K562 (cell line): ENCODE results near the gene RAD54L. TPM values are rescaled to one million over a fixed set of nuclear protein-coding genes. Genes with fewer than 3 reads are reported as not detected.

Source experiments
- ATAC-seq: fragments of 200-7000 bp; cut with Tn5 transposase; 3 replicates; pipeline ENCODE4 v1.9.1; 2020; ENCODE audit warnings: moderate library complexity
- BruUV-seq: library from RNA; stranded (reverse); fragments of 400-500 nt; replicated peaks from 2 replicates; lab custom pipeline; 2021; lab: Mats Ljungman, UMichigan
- CTCF ChIA-PET: fragments of 300-600 bp; formaldehyde crosslinking; extraction: SDS; loops from one replicate; lab custom pipeline; 2021; ENCODE audit warnings: low intra/inter-chr PET ratio; lab: Yijun Ruan, JAX
- POLR2A ChIA-PET: fragments of 300-600, 350-650 bp; sonication (Branson Sonifier 250); formaldehyde crosslinking; extraction: SDS; loops from one replicate; lab custom pipeline; 2021; ENCODE audit warnings: antibody characterized with exemption, inconsistent platforms; lab: Yijun Ruan, JAX
- DNase-seq, 4 experiments: peaks; one replicate each; pipeline versions ENCODE4 v3.0.0 to v3.0.0-alpha.2; 2011 to 2018; ENCODE audit warnings: low spot score in 3 of 4, mixed read lengths in 3 of 4; ENCODE audit errors: extremely low read depth in 1 of 4
- FAIRE-seq: peaks from 2 replicates; lab custom pipeline; 2011; peaks lifted over from hg19 to GRCh38; lab: Jason Lieb, UNC
- H2AFZ ChIP-seq: 2 replicates; pipeline ENCODE4 v1.6.0; 2011; ENCODE audit warnings: low read depth, low read length, control low read depth, inconsistent platforms
- H3K27ac ChIP-seq: fragments of 200-600 bp; 3 replicates; pipeline ENCODE4 v1.8.0; 2011; ENCODE audit warnings: low read depth, mild to moderate bottlenecking, control low read depth, inconsistent platforms, low read length, moderate library complexity, mixed read lengths; ENCODE audit errors: extremely low read depth
- H3K27me3 ChIP-seq, 2 experiments: fragments of 300-600 bp in 1 of 2; 2 replicates in 1 of 2; 3 replicates in 1 of 2; pipeline versions ENCODE4 v1.6.0 to v1.8.0; 2011; ENCODE audit warnings: inconsistent platforms in 2 of 2, low read length in 2 of 2, mild to moderate bottlenecking in 1 of 2, mixed read lengths in 1 of 2, moderate library complexity in 1 of 2; ENCODE audit not compliant: control insufficient read depth in 2 of 2, insufficient read depth in 2 of 2
- H3K36me3 ChIP-seq: fragments of 300-600 bp; 3 replicates; pipeline ENCODE4 v1.8.0; 2011; ENCODE audit warnings: mild to moderate bottlenecking, low read length, inconsistent platforms; ENCODE audit not compliant: control insufficient read depth, insufficient read depth
- H3K4me1 ChIP-seq, 2 experiments: fragments of 200-600 bp in 1 of 2; replicated peaks in 1 of 2; 2 replicates in 1 of 2; 3 replicates in 1 of 2; pipeline versions ENCODE4 v1.5.1 to v1.8.0; 2011; ENCODE audit warnings: inconsistent platforms in 2 of 2, low read length in 2 of 2, mild to moderate bottlenecking in 1 of 2, mixed read lengths in 1 of 2, moderate library complexity in 1 of 2; ENCODE audit not compliant: control insufficient read depth in 2 of 2, insufficient read depth in 2 of 2
- H3K4me2 ChIP-seq: 2 replicates; pipeline ENCODE4 v1.6.1; 2011; ENCODE audit warnings: low read length, control low read depth, inconsistent platforms, mixed read lengths; ENCODE audit not compliant: insufficient read depth
- H3K4me3 ChIP-seq: fragments of 200-600 bp; sonication (generic), shearing (Covaris generic); 2 replicates; pipeline ENCODE4 v1.5.1; 2016; ENCODE audit warnings: control low read depth, inconsistent platforms
- H3K79me2 ChIP-seq: fragments of 200-600 bp; 3 replicates; pipeline ENCODE4 v1.8.0; 2011; ENCODE audit warnings: low read length, inconsistent platforms; ENCODE audit not compliant: control insufficient read depth, insufficient read depth
- H3K9ac ChIP-seq, 2 experiments: 2 replicates each; pipeline versions ENCODE4 v1.6.0 to v1.6.1; 2011; ENCODE audit warnings: low read depth in 2 of 2, low read length in 2 of 2, control low read depth in 1 of 2, inconsistent platforms in 1 of 2, mild to moderate bottlenecking in 1 of 2, mixed read lengths in 1 of 2; ENCODE audit not compliant: insufficient read depth in 1 of 2
- H3K9me1 ChIP-seq: one replicate; pipeline ENCODE4 v1.6.0; 2011; ENCODE audit warnings: inconsistent platforms, mild to moderate bottlenecking, low read length, moderate library complexity; ENCODE audit not compliant: control insufficient read depth, insufficient read depth
- H3K9me3 ChIP-seq: replicated peaks from 2 replicates; pipeline ENCODE4 v1.5.1; 2011; ENCODE audit warnings: low read depth, low read length, inconsistent platforms; ENCODE audit not compliant: control insufficient read depth, insufficient read depth
- H4K20me1 ChIP-seq: replicated peaks from 2 replicates; pipeline ENCODE4 v1.6.1; 2011; ENCODE audit warnings: low read length, inconsistent platforms, mixed read lengths; ENCODE audit not compliant: control insufficient read depth, insufficient read depth
- ADNP ChIP-seq: fragments of 200-800 bp; sonication (Bioruptor generic); IDR thresholded peaks from 2 replicates; pipeline ENCODE4 v1.6.1; 2016; ENCODE audit warnings: missing genetic modification characterization, missing compliant biosample characterization
- CBX8 ChIP-seq: fragments of 200-600 bp; sonication (generic); IDR thresholded peaks from 2 replicates; pipeline ENCODE4 v1.6.1; 2012; ENCODE audit warnings: borderline replicate concordance, mixed run types, low read depth, mild to moderate bottlenecking, moderate library complexity, mixed read lengths, low read length, control low read depth, inconsistent platforms; ENCODE audit not compliant: poor library complexity, severe bottlenecking; ENCODE audit errors: extremely low read depth
- CCNT2 ChIP-seq: IDR thresholded peaks from 2 replicates; pipeline ENCODE4 v1.6.1; 2011; ENCODE audit warnings: borderline replicate concordance, low read depth, mild to moderate bottlenecking, moderate library complexity, mixed read lengths, low read length; ENCODE audit not compliant: insufficient read length; ENCODE audit errors: extremely low read depth
- GTF2E2 ChIP-seq: fragments of 200-800 bp; sonication (Bioruptor generic); IDR thresholded peaks from 2 replicates; pipeline ENCODE4 v1.6.1; 2016; ENCODE audit warnings: missing genetic modification characterization, missing compliant biosample characterization
- NCOR1 ChIP-seq: fragments of 450-650 bp; IDR thresholded peaks from 2 replicates; pipeline ENCODE4 v1.6.1; 2016; ENCODE audit warnings: mild to moderate bottlenecking, moderate library complexity
- PML ChIP-seq: IDR thresholded peaks from 2 replicates; pipeline ENCODE4 v1.6.1; 2012; ENCODE audit warnings: low read length, inconsistent platforms
- PPARD ChIP-seq: fragments of 250-450 bp; sonication (Bioruptor Pico); IDR thresholded peaks from 2 replicates; pipeline ENCODE4 v1.8.0; 2022; ENCODE audit warnings: inconsistent platforms, mild to moderate bottlenecking, moderate library complexity
- RBM22 ChIP-seq: fragments of 200-400 bp; formaldehyde crosslinking; IDR thresholded peaks from 2 replicates; pipeline ENCODE4 v1.6.1; 2018; ENCODE audit warnings: low read length, low read depth; ENCODE audit not compliant: poor library complexity, severe bottlenecking
- ZNF197 ChIP-seq: fragments of 200-800 bp; sonication (Bioruptor generic); IDR thresholded peaks from 2 replicates; pipeline ENCODE4 v1.6.1; 2016; ENCODE audit warnings: low read depth, missing genetic modification characterization, missing compliant biosample characterization
- ZNF311 ChIP-seq: fragments of 250-450 bp; sonication (Bioruptor Pico); IDR thresholded peaks from 2 replicates; pipeline ENCODE4 v1.4.0; 2020; ENCODE audit warnings: mild to moderate bottlenecking, moderate library complexity
- ZNF41 ChIP-seq: fragments of 250-450 bp; sonication (Bioruptor Pico); conservative IDR thresholded peaks from 2 replicates; pipeline ENCODE4 v1.4.0; 2020; ENCODE audit warnings: mild to moderate bottlenecking
- ZNF785 ChIP-seq: fragments of 250-450 bp; sonication (Bioruptor Pico); IDR thresholded peaks from 2 replicates; pipeline ENCODE4 v1.4.0; 2020; ENCODE audit warnings: mild to moderate bottlenecking
- WGBS: fragments of 100-300 bp; shearing (Covaris generic); methylation state at CpG from one replicate; pipeline ENCODE4 v1.1.6; 2016; ENCODE audit warnings: low coverage, mixed read lengths; ENCODE audit not compliant: insufficient coverage; ENCODE audit errors: missing lambda C conversion rate; 5-methylcytosine and 5-hydroxymethylcytosine counted together
- in situ Hi-C: fragments of 300-500 bp; cut with MboI; formaldehyde crosslinking; loops from 4 replicates; pipeline ENCODE4 v1.15.0; 2018; ENCODE audit warnings: inconsistent platforms, mixed read lengths
- intact Hi-C: fragments of 100-400 bp; cut with micrococcal nuclease; formaldehyde crosslinking; loops from 2 replicates; pipeline ENCODE4 v1.14.2; 2022
- polyA plus RNA-seq, 8 experiments: library from polyadenylated mRNA; depleted of rRNA in 4 of 8; stranded (reverse) in 5 of 8; unstranded in 3 of 8; fragments of >200 nt; fragmentation: Nextera tagmentation in 2 of 8; fragmentation: Illumina TruSeq in 1 of 8; extraction: Ambion mirVana in 2 of 8; extraction: Trizol in 1 of 8; gene quantifications; 2 replicates each; pipeline versions ENCODE4 v1.2.1 to v1.2.3, GENCODE V29; 2011 to 2014; ENCODE audit warnings: inconsistent platforms in 1 of 8, missing spikeins in 1 of 8
- total RNA-seq, 7 experiments: library from RNA; depleted of rRNA in 6 of 7; stranded (reverse); fragments of >200 nt in 6 of 7; fragmentation: Illumina TruSeq in 2 of 7; extraction: Trizol in 2 of 7; gene quantifications; 2 replicates each; pipeline versions ENCODE4 v1.2.1 to v1.2.3, GENCODE V29; 2011 to 2021; ENCODE audit warnings: low replicate concordance in 1 of 7
- TF ChIP-seq, protein P1 (sequence below), 2 experiments: fragments of 200-800 bp in 1 of 2; sonication (Bioruptor generic) in 1 of 2; sonication (generic) in 1 of 2; formaldehyde crosslinking in 1 of 2; IDR thresholded peaks in 1 of 2; conservative IDR thresholded peaks in 1 of 2; 2 replicates each; pipeline versions ENCODE4 v1.5.0 to v1.6.1; 2016 to 2020; ENCODE audit warnings: missing compliant biosample characterization in 1 of 2, missing genetic modification characterization in 1 of 2, missing genetic modification reagents in 1 of 2
- TF ChIP-seq, protein P2 (sequence below): fragments of 150-350 bp; conservative IDR thresholded peaks from 2 replicates; pipeline ENCODE4 v1.6.1; 2014; ENCODE audit warnings: low read length

RAD54L gene
- total and polyA plus RNA-seq, 9 of the 15 experiments (the other 6 are each of a cell fraction or from before 2014, with no cell fraction given), result 17.9 to 92.3 (median 37.5) TPM

GRCh38 chr1:46284058-46284457 lies 36.5 kb downstream of the RAD54L start:
- ATAC-seq (no peak), FAIRE-seq (no peak), DNase-seq (no peak)
- H2AFZ ChIP-seq, result no peak overlapping the region
- no TSS peak for BruUV-seq
- H3K36me3 ChIP-seq, result peaks cover 91% of the 10 kb centered on the region
- no peaks in the 10 kb centered on the region for H3K27me3 ChIP-seq
- in situ Hi-C loops, result no loop called here
- H3K9me3 ChIP-seq, result no peaks in the 10 kb centered on the region
- CTCF ChIA-PET, result no interaction called here
- no peaks in the 10 kb centered on the region for H3K79me2 ChIP-seq
- 16% methylated on average over 1 of the region's 1 CpG for WGBS
- peaks cover 5% of the 10 kb centered on the region for H3K9me1 ChIP-seq
- H3K9ac ChIP-seq, result no peak overlapping the region
- POLR2A ChIA-PET, result interaction anchor here (0.5 to 22.6 kb wide), 12 partner anchors 3 to 208 kb away, joined by 3 to 410 read pairs (median 6); partner anchors contain the start of genes LRRC41, NSUN4, RAD54L and UQCRH
- H4K20me1 ChIP-seq, result no peaks in the 10 kb centered on the region
- intact Hi-C loops, result loop anchor here (10.0 kb wide), 1 partner anchor 61 kb away; the partner anchor contains the start of gene NSUN4
- no peak overlapping the region for H3K4me2 ChIP-seq
- no peak overlapping the region for H3K27ac ChIP-seq
- H3K4me1 ChIP-seq, result peaks cover 19 to 33% of the 10 kb centered on the region in 2 experiments; a peak in 3 of 5 replicates
- no peak overlapping the region for H3K4me3 ChIP-seq
- TF ChIP-seq ADNP (no peak), ZNF311 (CRISPR knock-in tag) (no peak), ZNF197 (CRISPR knock-in tag) (no peak), ZNF785 (CRISPR knock-in tag) (no peak), GTF2E2 (tag) (no peak), CCNT2 (no peak), ZNF41 (CRISPR knock-in tag) (no peak), PML (0 out of 2 replicates have a peak, but pooled peaks have one; percentile 36), NCOR1 (peak; percentile 10; the same call in 1 of the 2 replicates), RBM22 (no peak), CBX8 (no peak), PPARD (CRISPR knock-in tag) (no peak)
- TF ChIP-seq, protein P1, sequence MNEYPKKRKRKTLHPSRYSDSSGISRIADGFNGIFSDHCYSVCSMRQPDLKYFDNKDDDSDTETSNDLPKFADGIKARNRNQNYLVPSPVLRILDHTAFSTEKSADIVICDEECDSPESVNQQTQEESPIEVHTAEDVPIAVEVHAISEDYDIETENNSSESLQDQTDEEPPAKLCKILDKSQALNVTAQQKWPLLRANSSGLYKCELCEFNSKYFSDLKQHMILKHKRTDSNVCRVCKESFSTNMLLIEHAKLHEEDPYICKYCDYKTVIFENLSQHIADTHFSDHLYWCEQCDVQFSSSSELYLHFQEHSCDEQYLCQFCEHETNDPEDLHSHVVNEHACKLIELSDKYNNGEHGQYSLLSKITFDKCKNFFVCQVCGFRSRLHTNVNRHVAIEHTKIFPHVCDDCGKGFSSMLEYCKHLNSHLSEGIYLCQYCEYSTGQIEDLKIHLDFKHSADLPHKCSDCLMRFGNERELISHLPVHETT (CRISPR knock-in tag; conservative IDR thresholded peaks at IDR 0.05 in 1 of 2, IDR thresholded peaks at IDR 0.05 in 1 of 2), result no peak
- TF ChIP-seq, protein P2, sequence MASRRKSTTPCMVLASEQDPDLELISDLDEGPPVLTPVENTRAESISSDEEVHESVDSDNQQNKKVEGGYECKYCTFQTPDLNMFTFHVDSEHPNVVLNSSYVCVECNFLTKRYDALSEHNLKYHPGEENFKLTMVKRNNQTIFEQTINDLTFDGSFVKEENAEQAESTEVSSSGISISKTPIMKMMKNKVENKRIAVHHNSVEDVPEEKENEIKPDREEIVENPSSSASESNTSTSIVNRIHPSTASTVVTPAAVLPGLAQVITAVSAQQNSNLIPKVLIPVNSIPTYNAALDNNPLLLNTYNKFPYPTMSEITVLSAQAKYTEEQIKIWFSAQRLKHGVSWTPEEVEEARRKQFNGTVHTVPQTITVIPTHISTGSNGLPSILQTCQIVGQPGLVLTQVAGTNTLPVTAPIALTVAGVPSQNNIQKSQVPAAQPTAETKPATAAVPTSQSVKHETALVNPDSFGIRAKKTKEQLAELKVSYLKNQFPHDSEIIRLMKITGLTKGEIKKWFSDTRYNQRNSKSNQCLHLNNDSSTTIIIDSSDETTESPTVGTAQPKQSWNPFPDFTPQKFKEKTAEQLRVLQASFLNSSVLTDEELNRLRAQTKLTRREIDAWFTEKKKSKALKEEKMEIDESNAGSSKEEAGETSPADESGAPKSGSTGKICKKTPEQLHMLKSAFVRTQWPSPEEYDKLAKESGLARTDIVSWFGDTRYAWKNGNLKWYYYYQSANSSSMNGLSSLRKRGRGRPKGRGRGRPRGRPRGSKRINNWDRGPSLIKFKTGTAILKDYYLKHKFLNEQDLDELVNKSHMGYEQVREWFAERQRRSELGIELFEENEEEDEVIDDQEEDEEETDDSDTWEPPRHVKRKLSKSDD, result no peak
